ENCODE data around the gene RSPRY1.
A peak's percentile ranks its signal among the peaks of the same experiment; 100 is the strongest.

The RSPRY1 gene

DNA sequence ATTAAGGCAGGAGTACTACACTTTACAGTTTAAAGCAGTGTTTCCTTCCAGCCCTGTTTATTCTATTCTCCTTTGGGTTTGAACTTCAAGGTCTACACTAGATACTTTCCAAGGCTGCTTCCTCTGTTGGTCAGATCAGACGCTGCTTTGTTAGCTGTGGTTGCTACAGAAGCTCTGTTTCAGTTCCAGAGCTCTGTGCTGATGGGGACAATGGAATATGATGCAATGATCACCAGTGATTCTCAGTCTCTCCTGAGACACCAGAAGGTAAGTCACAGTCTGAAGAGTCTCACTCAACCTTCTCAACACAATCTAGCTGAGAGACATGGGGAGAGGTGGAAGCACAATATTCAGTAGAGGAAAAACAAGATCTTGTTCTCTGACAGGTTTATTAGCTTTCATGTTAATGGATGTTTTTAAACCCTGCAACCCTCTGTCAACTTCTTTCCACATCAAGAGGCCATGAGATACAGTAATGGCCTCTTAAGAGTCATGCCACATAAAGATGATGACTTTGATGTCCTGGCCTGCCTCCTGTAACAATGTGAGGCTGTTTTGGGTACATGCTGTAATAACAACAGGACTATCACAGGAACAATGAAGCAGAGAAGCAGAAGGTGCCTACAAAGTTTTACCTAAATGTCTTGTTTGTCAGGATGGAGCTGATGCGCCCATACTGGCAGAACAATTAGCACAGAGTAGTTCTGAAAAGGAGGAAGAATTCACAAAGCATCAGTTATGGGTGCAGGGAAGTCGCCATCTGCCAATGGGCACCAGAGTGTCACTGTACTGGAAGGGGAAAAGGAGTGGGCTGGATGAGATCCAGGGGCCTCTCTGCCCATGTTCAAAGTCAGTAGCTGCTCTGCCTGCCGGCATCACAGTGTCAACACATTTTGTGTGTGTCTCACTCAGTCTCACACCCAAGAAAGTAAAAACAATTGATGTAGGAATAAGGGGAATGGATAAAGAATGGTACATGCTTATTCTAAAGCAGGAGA, 33.7 kb upstream of the RSPRY1 start:
- DNase-seq (ENCODE audit: low read depth) = no peak

DNA sequence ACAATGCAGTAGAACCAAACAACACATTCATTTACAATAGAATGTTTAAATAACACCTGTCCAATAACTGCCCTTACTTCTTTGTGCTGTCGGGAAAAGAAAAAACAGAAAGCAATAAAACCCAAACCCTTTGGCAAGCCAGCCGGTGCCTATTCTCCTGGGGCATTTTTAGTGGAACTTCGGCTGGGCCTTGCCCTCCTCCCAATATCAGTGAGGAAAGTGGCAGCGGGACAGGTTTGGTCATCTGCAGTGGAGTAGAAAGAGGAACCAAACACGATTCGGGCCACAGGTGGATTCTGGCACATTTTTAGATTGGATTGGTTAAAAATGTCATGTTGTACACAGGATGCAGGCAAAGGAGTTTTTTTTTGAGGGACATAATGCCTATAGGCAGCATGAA, 32.3 kb upstream of the RSPRY1 start:
- DNase-seq (ENCODE audit: low read depth) = no peak

DNA sequence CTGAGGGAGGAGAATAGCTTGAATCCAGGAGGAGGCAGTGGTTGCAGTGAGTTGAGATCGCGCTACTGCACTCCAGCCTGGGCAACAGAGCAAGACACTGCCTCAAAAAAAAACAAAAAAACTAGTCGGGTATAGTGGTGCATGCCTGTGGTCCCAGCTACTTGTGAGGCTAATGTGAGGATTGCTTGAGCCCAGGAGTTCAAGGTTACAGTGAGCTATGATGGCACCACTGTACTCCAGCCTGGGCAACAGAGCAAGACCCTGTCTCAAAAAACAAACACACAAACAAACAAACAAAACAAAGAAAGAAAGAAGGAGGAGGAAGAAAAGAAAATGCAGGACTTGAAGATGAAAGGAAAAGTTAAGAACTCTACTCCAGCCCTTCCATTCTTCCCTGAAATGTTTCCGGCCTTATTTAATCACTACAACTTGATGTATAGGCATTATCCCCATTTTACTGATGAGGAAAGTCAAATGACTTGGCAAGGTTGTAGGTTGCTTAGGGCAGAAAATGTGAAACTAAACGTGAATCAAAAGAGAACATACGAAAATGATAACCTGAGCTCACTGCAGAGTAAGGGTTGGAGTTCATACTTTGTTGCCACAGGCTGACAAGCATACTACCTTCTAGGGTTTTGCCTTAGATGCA, 30.3 kb upstream of the RSPRY1 start:
- DNase-seq (ENCODE audit: low read depth) = no peak

DNA sequence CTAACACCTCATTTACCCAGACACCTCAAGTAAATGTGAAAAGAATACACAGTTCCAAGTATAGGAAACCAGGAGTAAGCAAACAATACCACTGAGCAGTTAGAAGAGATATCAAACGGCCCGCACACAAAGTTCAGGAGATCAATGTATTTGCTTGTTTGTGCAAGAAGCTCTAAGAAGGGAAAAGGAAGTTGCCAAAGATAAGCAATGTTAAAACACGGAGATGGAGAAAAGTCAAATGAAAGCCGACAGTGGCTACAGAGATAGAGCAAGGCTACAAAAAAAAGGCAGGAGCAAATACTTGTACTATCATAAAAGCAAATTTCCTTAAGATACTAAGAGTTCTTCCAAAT, 29.8 kb upstream of the RSPRY1 start:
- no peak for DNase-seq (ENCODE audit: low read depth)

DNA sequence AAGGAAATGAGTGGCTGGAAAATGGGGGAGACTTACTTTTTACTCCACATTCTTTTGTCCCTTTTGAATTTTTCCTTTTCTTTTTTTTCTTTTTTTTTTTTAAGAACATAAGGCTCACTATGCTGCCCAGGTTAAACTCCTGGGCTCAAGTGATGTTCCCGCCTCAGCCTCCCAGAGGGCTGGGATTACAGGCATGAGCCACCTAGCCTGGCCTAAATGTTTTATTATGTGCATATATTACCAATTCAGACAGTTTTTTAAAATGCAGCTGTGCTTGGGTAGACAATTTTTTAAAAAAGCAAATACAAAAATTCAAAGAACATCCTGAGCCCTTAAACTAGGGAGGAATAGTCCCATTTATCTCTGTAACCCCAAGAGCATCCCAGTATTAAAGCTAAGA, 28.6 kb upstream of the RSPRY1 start:
- no peak for DNase-seq (ENCODE audit: low read depth)

DNA sequence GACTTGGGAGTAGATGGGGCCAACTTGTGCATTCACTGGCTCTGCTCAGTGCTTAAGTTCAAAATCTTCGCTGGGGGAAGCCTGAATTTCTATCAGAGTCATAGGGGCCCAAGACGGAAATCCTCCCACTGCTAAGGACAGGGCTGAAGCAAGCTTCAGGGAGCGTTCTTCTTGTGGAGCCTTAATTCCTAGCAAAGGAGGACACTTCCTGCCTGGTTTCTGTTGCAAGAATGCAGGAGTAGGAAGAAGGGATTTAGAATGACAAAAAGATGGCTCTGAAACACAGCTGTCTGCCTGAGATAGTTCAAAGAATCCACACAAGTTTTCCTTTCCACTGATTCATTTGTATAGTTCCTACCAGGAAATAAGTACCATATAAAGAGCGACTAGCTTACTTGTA, 26.7 kb upstream of the RSPRY1 start:
- DNase-seq (ENCODE audit: low read depth) = no peak

DNA sequence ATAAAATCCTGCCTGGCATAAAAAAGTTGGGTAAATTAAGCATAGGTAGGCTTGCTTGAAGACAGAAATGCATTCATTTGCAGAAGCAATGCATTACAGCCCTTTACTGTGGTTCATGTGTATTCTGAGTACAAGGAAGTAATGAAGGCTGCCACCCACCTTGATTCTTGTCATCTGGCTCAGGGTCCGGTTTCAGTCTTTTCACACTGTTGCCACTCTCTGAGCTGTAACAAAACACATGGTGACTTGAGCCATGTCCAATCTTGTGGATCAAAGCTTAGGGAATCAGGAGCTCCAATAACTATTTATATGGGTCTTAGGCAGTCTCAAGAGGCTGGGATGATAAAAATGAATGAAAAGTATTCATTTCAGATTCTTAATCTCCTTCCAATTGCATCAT, 22.3 kb upstream of the RSPRY1 start:
- DNase-seq (ENCODE audit: low read depth) = no peak

DNA sequence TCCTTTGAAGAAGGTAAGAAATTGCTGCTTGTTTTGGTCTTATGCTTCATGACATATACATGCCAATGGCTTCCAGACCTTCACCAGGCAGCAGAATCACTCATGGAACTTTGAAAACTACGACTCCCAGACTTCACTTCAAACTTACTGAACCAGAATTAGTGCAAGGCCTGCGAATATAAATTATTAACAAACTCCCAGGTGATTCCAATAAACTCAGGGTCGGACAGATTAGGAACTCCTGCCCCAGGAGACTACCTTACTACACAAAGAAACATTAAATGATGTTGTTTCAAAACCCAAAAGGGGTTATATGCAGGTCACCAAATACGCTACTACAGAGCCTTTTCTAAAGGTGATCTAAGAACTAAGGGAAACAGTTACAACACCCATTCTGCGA, 20.6 kb upstream of the RSPRY1 start:
- no peak for DNase-seq (ENCODE audit: low read depth)

DNA sequence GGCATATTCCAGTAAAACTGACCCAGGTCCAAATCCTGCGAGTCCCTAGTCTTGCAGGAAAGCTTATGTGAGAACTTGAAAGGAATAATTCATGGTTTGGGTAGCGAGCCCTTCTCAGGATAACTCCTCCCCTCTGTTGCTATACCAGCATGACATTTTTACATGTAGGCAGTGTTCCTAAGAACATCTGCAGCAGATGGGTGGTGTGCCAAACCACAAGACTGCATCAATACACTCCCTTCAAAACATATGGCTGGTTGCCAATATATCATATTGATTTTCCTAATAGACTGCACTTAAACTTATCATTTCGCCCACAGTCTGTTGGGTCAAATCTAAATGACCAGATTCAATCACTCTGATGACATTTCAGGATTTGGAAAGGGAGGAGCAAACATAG, 20.2 kb upstream of the RSPRY1 start:
- peak; percentile 59 for DNase-seq (ENCODE audit: low read depth)

DNA sequence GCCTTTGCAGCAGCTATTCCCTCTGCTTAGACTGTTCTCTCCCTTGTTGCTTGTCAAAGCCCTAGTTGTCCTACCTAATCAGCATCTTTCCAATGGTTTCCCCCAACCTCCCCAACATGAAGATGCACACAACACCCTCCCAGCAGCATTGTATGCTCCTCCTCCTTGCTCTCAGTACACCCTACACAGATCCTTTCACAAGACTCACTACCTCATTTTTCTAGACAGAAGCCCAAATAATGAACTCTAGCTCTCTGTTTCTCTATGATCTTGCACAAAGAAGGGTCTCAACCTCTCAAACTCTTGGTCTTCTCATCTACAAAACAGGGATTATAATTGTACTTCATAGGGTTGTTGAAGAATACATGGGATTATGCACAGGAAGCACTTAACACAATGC, 19.7 kb upstream of the RSPRY1 start:
- DNase-seq (ENCODE audit: low read depth) = no peak

DNA sequence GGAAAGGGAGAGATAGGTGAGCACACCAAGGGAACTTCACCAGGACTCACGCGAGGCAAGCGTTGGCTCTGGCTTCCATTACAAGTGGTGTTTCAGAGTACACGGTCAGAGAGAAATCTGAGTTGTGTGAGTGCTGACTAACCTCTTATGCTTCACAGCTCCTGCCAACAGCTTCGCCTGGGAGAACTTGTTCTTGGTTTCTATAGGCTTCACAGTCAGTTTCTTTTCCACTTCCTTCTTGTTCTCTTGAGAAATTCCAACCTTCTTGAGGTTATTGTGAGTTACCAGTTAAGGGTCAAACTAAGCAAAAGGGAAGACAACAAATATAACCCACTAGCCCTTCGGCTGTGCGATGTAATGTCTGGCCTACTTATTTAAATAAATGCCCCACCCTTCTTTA, 19.2 kb upstream of the RSPRY1 start:
- DNase-seq (ENCODE audit: low read depth) = peak; percentile 87

DNA sequence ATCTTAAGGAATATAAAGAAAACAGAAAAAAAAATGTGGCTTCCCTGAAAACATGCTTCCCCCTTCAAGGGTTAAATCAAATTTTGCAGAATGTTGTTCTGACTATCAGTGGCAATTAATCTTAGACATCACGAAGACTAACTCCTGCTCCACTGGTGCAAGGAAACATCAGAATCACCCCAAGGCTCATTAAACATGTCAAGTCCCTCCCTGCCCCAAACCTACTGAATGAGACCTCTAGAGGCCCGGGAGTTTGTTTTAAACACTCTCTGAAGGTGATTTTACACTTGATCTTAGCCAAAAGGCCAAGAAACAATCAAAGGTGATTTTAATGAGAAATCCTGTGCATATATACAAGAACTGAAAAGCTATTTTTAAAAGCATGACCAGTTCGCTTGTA, 18.6 kb upstream of the RSPRY1 start:
- DNase-seq (ENCODE audit: low read depth) = no peak

DNA sequence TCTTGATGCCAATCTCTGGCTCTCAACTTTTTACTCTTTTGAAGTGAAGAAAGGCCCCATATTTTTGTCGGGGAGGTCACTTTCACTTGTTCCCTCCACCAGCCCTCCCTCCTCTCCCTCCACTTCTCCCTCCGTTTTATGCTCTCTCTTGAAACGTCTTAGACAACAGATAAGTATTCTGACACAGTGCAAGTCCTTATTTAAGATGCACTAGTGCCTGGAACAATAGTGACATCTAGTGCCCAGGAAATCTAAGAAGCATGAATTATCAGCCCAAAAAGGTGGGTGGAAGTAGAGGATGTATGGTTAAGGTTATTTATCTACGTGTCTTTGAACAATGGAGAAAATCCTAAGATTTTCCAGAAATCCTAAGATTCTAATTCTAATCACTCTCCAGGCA, 18.2 kb upstream of the RSPRY1 start:
- peak; percentile 83 for DNase-seq (ENCODE audit: low read depth)

DNA sequence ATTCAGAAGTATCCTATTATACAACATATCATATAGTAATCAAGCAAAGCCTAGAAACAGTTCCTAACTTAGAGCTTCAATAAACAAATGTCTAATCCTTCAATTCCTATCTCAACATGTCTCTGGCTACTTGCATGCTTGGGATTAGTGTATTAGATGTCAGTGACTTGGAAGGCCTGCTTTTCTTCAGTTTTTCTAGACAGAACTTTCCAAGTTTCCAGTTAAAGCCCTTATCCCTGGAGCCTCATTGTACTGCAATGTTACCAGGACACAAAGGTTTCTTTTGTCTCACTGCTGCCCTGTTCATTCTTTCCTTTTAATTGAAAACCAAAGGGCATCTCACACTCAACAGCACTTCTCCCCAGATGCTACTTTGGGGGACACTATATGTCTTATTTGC, 16.8 kb upstream of the RSPRY1 start:
- no peak for DNase-seq (ENCODE audit: low read depth)

DNA sequence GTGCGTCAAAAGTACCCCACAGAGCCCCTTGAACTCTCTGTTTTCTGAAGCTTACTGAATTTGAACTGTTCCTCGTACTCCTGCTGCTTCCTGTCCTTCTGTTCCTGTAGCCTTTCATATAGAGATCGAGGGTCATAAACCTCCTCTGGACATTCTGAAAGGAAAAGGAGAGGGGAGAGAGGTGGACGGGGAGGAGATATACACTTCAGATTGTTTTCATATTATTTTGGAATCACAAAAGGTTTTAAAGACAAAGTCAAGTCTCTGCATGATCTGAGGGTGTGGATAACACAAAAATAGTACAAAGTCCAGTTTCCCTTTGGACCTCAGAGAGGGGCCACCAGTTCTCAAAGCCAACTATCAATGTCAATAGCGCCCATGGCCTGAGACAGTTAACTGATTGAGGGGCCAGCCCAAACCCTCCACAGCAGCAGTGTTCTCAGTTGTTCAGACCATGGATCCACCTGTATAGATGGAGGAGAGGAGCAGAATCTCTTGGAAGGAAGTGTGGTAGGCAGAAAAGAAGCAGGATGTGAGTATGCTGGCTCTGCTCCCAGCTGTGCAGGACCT, 13.3 kb upstream of the RSPRY1 start:
- DNase-seq (ENCODE audit: low read depth) = no peak

DNA sequence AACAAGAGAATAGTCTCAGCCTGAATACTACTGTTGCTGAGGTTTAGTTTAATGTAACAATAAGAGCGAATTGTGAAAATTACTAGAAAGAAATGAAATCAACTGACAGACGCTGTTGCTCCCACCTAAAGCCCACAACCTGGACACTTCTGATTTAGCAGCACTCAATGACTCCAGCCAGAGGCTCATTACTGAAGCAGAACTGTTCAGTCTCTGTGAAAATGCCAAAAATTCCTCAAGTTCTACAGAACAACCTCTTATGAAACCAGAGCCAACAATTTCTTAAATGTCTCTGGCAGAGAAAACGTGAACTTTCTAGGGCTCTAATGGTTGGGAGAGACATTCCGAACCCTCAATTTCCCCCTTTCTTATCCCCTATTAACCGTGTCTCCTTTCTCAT, 10.2 kb upstream of the RSPRY1 start:
- DNase-seq (ENCODE audit: low read depth) = peak; percentile 59

DNA sequence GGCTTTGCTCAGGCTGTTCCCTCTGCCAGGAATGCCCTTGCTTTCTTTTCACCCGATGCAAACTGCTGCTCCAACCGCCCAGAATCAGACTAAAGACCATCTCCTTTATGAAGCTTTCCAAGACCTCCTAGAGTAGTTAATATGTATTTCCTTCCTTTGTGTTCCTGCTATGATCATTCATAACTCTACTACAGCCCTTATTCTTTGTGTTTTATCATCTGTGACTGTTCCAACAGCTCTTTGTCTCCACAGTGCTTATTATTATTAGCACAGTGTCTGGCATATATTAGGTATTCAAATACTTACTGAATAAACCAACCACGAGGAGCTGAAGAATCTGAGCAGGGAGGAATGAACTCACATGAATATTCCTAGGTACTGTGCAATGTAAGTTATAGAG, 7.9 kb upstream of the RSPRY1 start:
- no peak for DNase-seq (ENCODE audit: low read depth)

DNA sequence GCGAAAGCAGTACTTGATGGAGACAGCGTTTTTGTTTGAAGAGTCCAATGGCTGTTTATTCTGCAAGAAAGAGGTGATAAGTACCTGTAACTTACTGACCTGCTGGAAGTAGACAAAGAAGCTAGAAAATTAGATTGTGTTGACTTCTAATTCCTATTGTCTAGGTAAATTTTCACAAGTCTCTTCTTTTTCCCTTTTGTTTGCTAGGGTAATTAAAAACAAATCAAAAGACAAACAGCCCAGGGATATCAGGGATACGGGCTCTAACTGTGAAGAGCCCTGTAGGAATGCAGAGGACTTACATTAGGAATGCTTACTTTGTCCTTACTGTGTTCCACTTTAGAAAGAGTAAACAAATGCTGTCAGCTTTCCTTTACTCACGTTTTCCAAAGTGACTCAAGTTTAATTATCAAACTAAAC, 7.3 kb upstream of the RSPRY1 start:
- peak; percentile 47 for DNase-seq (ENCODE audit: low read depth)

DNA sequence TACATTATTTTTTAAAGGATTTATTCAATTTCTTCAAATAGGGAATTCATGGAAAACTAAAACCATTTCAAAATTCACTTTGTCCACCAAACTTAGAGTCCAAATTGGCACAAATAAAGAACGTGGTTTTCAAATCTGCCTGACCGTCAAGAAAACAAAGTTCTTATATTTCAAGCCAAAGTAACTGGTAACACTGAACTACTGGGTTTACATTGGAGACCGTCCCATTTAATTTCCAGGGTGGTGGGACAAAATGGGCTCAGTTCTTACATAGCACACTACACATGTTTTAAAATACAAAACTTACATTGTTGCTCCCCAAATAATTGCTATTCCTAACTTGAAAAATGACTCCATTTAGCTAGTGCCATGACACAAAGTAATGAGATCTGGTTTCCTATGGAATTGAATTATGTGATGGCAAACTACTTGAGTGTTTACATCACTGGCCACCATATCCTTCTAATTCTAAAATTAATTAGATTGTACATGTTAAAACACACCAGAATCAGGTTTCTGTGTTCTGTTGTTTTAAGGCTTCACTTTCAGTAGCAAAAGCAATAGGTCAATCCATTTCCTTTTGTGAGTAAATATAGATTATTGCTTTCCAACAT, 6.8 kb upstream of the RSPRY1 start:
- DNase-seq (ENCODE audit: low read depth) = no peak

DNA sequence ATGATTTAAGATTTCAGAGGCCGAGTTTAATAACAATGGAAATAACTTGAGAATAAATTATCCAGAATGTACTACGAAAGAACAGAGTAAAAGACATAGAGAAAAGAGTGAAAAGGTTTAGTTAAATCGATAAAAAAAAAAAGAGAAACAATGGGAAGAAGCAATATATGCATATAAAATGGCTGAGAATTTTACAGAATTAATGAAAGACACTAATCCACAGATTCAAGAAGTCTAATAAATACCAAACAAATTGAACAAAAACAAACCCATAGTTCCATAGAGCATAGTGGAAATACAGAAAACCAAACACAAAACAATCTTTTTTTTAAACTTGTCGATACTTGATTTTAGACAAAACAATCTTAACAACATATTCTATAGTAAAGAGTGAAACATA, 2.0 kb upstream of the RSPRY1 start:
- no peak for DNase-seq (ENCODE audit: low read depth)

DNA sequence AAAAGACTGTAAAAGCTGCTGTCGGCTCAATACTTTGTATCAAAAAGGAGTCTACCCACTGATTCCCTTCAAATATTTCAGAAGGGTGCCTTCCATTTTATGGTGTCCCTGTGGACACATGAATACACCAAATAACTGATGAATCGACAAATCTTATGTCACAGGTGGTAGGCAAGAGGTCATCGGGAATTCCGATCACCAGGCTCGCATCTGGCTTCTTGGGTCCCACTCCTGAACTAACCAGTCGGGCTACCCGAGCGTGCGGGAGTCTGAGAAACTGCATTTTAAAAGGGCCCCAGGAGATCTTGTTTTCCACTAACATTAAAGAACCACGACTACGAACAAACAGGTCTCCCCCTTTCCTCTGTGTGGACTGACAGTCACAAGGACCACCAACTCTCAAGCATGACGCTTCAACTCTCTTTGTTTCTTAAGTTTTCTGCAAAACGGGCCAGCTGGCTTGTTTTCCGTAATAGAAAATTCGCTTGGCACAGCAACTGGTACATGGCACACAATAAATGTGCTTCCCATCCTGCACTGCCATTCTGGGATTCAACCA, 1.2 kb upstream of the RSPRY1 start:
- no peak for DNase-seq (ENCODE audit: low read depth)

DNA sequence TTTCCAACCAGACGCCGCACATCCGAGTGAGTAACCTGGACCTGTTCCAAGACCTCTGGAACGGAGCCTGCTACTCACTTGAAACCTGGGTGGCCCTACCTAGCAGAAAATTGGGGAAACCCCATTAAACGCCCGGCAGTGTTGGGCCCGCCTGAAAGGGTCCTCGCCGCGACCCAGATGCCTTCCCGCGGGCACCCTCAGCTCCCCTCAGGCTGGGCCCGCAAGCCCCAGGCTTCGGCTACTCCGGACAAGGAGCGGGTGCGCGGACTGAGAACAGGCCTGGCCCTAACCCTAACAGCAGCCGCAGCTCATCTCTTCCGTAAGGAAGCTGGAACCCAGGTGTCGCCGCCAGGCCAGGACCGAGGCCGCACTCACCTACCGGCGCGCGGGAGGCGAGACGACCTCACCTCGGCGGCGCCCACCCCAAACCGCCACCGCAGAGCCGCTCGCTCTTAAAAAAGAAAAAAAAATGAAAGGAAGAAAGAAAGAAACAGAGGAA, 634 bp upstream of the RSPRY1 start:
- peak; percentile 72 for DNase-seq (ENCODE audit: low read depth)

All from iris pigment epithelial cell (primary cell).